ENCODE data around the gene SEC14L3.

Gene SEC14L3

DNA sequence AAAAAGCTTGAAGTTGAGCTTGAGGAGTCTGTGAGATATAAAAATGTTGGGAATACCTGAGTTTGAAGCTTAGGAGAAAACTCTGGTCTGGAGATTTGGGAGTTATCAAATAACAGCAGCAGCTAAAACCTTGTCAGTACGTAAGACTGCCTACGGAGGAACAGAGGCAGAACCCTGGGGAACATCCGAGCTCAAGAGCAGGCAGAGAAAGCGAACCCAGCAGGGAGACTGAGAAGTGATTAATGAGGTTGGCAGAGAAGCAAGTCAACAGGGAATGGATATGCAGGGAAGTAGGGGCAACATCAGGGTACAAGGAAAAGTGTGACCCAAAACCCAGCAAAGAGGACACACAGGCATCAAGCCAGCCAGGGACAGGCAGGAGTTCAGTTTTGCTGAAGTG is 58.8 kb downstream of the SEC14L3 start:
- no peaks in the 10 kb centered on the region for H3K27me3 ChIP-seq (ENCODE audit: insufficient read depth, poor library complexity, severe bottlenecking)
- no peak overlapping the region for H3K4me3 ChIP-seq (replicated peaks; ENCODE audit: insufficient read depth, low read length)
- no peak overlapping the region for H3K27ac ChIP-seq (replicated peaks)
- TF ChIP-seq POLR2AphosphoS5 (IDR thresholded peaks at IDR 0.05; ENCODE audit: low read depth) (no peak), REST (IDR thresholded peaks at IDR 0.05; ENCODE audit: insufficient replicate concordance, low read depth) (no peak), GABPA (IDR thresholded peaks at IDR 0.05; ENCODE audit: low read depth) (no peak), SPI1 (IDR thresholded peaks at IDR 0.05; ENCODE audit: borderline replicate concordance, low read depth) (no peak)
- DNase-seq (ENCODE audit: low read depth in 1 of 2, low spot score in 1 of 2), result no peak

DNA sequence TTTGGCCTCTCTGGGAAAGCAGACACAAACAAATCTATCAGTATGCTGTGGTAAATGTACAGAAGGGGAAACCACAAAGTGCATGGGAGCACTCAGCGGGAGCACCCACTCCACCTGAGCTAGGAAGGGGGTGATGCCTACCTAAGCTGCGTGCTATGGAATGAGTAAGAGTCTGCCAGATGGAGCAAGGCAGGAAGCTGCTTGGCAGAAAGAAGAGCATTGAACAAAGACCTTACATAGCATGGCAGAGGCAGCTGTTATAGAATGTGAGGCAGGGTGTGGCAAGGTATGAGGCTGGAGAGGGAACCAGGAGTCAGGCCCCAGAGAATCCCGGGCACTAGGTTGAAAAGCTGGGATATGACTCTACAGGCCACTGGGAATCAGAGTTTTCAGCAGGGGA is 60.0 kb downstream of the SEC14L3 start:
- Histone ChIP-seq H3K4me3 (replicated peaks; ENCODE audit: insufficient read depth, low read length) (no peak overlapping the region), H3K27me3 (ENCODE audit: insufficient read depth, poor library complexity, severe bottlenecking) (no peaks in the 10 kb centered on the region), H3K27ac (replicated peaks) (no peak overlapping the region)
- DNase-seq (ENCODE audit: low read depth in 1 of 2, low spot score in 1 of 2), result no peak
- TF ChIP-seq POLR2AphosphoS5 (IDR thresholded peaks at IDR 0.05; ENCODE audit: low read depth), result no peak
- no peak for TF ChIP-seq GABPA (IDR thresholded peaks at IDR 0.05; ENCODE audit: low read depth)
- TF ChIP-seq, protein P1, sequence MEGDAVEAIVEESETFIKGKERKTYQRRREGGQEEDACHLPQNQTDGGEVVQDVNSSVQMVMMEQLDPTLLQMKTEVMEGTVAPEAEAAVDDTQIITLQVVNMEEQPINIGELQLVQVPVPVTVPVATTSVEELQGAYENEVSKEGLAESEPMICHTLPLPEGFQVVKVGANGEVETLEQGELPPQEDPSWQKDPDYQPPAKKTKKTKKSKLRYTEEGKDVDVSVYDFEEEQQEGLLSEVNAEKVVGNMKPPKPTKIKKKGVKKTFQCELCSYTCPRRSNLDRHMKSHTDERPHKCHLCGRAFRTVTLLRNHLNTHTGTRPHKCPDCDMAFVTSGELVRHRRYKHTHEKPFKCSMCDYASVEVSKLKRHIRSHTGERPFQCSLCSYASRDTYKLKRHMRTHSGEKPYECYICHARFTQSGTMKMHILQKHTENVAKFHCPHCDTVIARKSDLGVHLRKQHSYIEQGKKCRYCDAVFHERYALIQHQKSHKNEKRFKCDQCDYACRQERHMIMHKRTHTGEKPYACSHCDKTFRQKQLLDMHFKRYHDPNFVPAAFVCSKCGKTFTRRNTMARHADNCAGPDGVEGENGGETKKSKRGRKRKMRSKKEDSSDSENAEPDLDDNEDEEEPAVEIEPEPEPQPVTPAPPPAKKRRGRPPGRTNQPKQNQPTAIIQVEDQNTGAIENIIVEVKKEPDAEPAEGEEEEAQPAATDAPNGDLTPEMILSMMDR (IDR thresholded peaks at IDR 0.05; ENCODE audit: insufficient read depth, low read length), result no peak
- TF ChIP-seq REST (IDR thresholded peaks at IDR 0.05; ENCODE audit: insufficient replicate concordance, low read depth), result no peak
- no peak for TF ChIP-seq SPI1 (IDR thresholded peaks at IDR 0.05; ENCODE audit: borderline replicate concordance, low read depth)

Measured in HL-60 (cell line).